OCI-LY1 (cell line): ENCODE measurements around the gene PAMR1.

Experiments used
- CTCF ChIP-seq: fragments of 200-600 bp; sonication (generic), shearing (Covaris generic); IDR thresholded peaks from 2 replicates; pipeline ENCODE4 v1.5.1; 2017; ENCODE audit warnings: mild to moderate bottlenecking, antibody characterized with exemption, low read length, moderate library complexity, mixed read lengths
- EZH2 ChIP-seq: fragments of 200-600 bp; sonication (generic), shearing (Covaris generic); IDR thresholded peaks from 2 replicates; pipeline ENCODE4 v1.8.0; 2017; ENCODE audit warnings: borderline replicate concordance, mixed run types, mild to moderate bottlenecking, antibody characterized with exemption, low read length, moderate library complexity, mixed read lengths

GRCh38 chr11:35520376-35520775, 5.0 kb downstream of the PAMR1 start:
- TF ChIP-seq CTCF, result no peak
- TF ChIP-seq EZH2, result no peak
